OCI-LY7 (cell line): Measurements from ENCODE around the gene PNLDC1.

ENCODE experiments used
- CTCF ChIP-seq: fragments of 200-600 bp; sonication (generic); conservative IDR thresholded peaks from 2 replicates; pipeline ENCODE4 v1.5.1; 2014; ENCODE audit warnings: mild to moderate bottlenecking, antibody characterized with exemption, low read length, moderate library complexity, mixed read lengths
- EZH2phosphoT487 ChIP-seq: fragments of 200-600 bp; sonication (generic); IDR thresholded peaks from 2 replicates; pipeline ENCODE4 v1.6.1; 2018; ENCODE audit warnings: low read depth, borderline replicate concordance, mild to moderate bottlenecking, mixed run types, antibody characterized with exemption, low read length, moderate library complexity, mixed read lengths

- no peak for TF ChIP-seq CTCF
- no peak for TF ChIP-seq EZH2phosphoT487
Observed at GRCh38 chr6:159860482-159860881, 60.4 kb downstream of the PNLDC1 start.
